ENCODE data around the gene SPOCK1.

SPOCK1 gene

DNA sequence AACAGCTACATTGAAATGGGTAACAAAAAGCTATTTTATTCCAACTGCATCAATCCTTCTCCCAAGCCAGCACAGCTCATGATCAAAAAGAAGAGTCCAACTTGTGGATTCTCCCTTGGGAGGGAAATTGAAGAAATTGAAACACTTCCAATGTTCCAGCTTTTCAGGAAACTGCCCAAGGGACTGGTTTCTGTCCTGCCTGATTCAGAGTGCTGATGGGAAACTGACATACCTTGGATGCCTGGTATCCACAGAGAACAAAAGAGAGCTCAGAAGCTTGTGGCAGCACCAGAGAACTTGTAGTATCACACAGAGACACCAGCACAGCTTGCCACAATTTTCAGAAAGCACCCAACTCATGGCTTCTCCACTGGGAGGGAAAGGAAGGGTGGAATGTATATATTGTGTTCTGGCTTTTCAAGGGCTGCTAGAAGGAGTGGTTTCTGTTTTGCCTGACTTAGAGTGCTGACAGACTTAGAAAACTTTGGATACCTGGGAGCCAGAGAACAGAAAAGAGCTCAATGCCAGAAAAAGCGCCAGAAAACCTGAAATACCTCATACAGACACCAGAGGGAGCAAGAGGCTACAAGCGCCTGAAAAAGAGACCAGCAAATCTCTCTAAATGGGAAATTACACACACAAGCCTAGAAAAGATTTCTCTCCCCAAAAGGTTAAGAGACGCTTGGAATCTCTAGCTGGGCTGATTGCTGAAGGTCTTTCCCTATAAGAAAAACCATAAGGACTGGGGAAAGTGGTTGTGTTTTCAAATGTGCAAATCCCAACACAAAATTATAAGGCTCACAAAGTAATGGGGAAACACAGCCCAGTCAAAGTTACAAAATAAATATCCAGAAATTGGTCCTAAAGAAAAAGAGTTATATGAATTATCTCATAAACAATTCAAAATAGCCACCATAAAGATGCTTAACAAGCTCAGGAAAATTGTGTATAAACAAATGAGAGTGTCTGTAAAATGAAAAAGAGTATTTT lies 178.8 kb downstream of the SPOCK1 start:
- peak; percentile 69 for FAIRE-seq

DNA sequence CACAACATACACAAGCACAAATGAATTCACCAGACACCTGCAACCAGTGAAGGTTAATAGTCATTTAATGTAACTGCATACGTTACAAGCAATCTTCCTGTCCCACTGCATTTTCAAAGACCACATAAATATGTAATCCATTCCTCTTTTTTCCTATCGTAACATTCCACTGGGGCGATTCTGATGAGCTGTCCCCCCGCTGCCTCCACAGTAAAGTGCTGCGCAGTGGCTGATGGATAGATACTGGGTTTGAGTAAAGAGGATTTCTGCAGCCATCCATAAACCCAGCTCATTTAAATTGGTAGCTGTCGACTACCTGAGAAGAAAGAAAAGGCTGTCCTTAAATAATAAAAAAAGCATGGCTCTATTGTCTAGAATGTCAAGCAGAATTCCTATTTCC lies 181.1 kb downstream of the SPOCK1 start:
- no peak for FAIRE-seq

DNA sequence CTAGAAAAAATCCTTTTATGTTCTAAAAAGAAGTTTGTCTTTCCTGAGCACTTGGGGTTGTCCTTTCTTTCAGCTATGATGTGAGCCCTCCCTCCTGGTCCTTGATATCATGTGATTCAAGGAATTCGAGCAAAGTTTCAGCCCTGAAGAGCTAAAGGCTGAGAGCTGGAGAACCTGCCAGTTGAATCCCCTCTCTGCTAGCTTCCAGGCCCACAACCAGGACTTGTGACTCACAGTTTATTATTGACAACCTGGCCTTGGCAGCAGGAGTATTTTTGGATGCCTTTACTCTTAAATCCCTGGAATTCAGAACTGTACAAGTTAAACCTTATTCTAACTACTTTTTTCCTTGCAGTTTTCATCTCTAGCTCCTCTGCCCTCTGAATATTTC lies 182.8 kb downstream of the SPOCK1 start:
- no peak for FAIRE-seq

GRCh38 chr5:137315534-137316345 lies 183.4 kb downstream of the SPOCK1 start:
- no peak for FAIRE-seq

DNA sequence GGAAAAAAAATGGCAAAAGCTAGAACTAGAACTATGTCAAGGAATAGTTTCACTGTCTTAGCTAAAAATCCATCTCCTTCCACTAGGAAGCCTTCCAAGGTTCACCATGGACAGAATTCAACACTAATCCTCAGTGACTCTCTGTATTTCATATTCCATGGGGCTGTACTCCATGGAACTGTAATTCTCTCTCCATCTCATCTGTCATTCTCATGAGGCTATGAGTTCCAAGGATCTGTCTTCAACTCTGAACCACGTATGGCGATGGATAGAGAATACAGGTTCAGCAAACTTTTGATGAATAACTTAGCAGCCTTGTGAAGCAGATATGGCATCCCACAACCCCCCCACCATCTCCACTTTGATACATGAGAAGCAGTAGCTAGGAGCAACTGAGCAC lies 184.0 kb downstream of the SPOCK1 start:
- no peak for FAIRE-seq

- FAIRE-seq, result no peak
Measured at GRCh38 chr5:137313526-137314175, 185.5 kb downstream of the SPOCK1 start.

DNA sequence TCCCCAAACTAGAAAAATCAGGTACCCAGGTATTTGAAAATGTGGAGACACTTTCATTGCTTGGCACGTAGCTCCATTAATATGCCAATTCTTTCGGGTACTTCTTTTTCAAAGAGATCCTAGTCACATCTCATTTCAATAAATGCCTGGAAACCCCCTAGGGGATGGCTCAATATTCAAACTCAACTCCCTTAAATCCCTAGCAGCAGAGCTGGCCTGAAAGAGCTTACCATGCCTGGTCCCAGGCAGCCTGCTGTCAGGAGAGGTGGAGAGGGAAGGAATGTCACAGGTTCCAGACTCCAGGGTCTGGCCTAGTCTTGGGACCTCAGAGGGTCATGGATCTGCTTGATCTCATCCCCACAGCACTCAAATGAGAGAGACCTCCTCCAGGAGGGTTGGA lies 187.1 kb downstream of the SPOCK1 start:
- FAIRE-seq, result no peak

DNA sequence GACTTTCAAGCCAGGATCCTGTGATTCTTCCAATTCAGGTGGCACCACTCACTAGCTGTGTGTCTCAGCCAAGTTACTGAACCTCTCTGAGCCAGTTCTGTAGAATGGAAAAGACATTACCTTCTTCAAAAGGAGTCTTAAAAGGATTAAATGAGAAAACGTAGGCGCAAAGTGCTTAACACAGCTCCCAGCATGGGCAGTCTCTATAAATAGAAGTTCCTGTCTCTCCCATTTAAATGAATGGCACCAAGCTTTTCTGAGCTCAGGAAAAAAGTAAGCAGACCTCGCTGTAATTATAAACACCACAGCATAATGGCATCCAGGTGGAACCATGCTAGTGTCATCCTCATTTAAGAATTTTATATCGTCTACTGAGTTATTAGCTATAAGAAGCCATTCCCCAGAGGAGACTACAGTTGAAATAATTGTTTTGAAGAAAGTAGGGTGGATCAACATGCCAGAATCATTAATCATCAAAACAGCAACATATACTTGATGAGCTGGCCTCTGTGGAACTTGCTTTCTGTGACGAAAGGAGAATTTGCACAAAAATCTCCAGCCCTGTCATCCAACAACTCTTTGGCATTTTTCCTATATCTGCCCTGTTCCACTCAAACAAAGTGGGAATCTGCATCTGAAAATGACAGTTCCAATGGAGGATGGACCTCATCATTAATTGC lies 188.9 kb downstream of the SPOCK1 start:
- no peak for FAIRE-seq

GRCh38 chr5:137309290-137309689 lies 189.8 kb downstream of the SPOCK1 start:
- FAIRE-seq, result no peak

DNA sequence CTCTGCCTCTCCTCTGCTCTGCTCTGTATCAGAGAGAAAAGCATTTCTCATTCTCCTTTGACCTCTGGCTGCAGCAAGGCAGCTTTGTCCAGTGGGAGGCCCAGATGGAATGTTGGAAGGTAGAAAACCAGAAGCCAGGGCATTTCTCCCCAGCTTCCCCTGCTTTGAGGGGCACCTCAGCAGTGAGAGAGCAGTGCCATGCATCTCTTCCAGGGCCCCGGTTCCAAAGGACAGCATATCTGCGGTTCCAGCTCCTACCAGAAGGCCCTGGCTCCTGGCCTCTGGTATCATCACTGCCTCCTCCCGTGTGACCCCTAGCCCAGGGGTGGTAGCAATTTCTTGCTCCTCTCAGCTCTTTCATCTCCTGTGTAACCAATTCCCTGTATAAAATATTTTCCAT lies 190.8 kb downstream of the SPOCK1 start:
- no peak for FAIRE-seq

DNA sequence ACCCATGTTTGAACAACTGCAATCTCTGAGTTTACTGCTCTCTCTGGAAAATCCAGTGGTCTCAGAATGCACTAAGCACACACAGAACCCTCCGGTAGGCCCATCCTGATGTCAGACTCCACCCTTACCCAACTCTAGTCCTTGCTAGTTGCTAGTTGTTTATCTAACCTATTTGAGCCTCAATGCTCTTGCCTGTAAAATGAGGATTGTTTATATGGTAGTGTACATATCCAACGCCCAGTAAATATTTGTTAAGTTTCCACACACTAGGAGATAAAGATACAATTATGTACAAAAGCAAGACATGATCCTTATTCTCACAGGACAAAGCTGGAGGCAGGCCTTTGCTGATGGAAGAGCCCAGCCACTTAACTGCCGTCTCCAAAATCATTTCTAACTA lies 192.2 kb downstream of the SPOCK1 start:
- no peak for FAIRE-seq

- no peak for FAIRE-seq
Measured at GRCh38 chr5:137305971-137306602, 193.0 kb downstream of the SPOCK1 start.

- FAIRE-seq, result no peak
Measured at GRCh38 chr5:137304226-137304874, 194.8 kb downstream of the SPOCK1 start.

DNA sequence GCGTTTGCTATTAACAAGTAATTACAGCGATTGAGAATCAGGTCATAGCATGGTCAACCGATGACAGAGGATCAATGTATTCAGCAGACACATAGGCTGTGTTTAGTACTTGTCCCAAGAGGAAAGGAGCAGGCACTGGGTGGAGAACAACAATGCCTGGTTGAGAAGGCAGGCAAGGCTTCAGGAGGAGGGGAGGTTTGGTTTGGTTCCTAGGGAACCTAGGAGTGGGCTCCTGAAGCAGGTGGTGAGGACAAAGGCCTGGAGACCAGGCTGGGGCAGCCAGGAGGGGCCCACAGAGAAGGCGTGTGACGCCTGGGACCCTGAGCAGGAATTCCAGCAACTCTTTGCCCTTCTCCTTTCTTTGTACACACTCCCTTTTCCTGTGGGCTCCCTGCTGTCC lies 195.6 kb downstream of the SPOCK1 start:
- no peak for FAIRE-seq

- no peak for FAIRE-seq
Measured at GRCh38 chr5:137300411-137301240, 198.5 kb downstream of the SPOCK1 start.

- FAIRE-seq, result peak; percentile 33
Measured at GRCh38 chr5:137296213-137296781, 202.8 kb downstream of the SPOCK1 start.

GRCh38 chr5:137294604-137295003 lies 204.5 kb downstream of the SPOCK1 start:
- FAIRE-seq, result no peak

GRCh38 chr5:137292461-137293027 lies 206.6 kb downstream of the SPOCK1 start:
- FAIRE-seq, result no peak

GRCh38 chr5:137291436-137291835 lies 207.7 kb downstream of the SPOCK1 start:
- no peak for FAIRE-seq

DNA sequence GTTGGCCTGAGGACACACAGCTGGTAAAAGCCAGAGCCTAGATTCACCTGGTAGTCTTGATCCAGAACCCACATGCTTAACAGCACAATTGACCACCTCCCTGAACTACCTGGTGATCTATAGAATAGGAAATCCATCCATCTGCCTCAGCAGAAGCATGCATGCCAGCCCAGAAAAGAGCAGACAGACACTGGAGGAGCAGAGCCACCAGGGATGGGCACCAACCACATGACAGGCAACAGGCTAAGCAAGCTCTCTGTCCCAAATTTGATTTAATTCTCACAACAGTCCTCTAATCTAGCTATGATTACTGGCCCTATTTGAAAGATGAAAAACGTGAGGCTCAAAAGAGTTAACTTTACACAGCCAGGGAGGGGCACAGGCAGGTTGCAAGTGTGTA lies 208.1 kb downstream of the SPOCK1 start:
- FAIRE-seq, result no peak
